HUES48 (cell line): ENCODE data around the gene FES.
"Not testable (repeated sequence)": the region's sequence is repeated elsewhere in the genome, so short reads cannot be mapped to it uniquely, and the experiment has no call there.

Source experiments
- H3K27ac ChIP-seq: one replicate; pipeline ENCODE4 v1.7.0; 2013; ENCODE audit warnings: low read depth, low read length, inconsistent platforms
- H3K27me3 ChIP-seq: 2 replicates; pipeline ENCODE4 v1.6.1; 2013; ENCODE audit warnings: mild to moderate bottlenecking, low read length; ENCODE audit not compliant: control insufficient read depth, insufficient read depth
- H3K36me3 ChIP-seq: 2 replicates; pipeline ENCODE4 v1.6.1; 2013; ENCODE audit warnings: low read length; ENCODE audit not compliant: control insufficient read depth, insufficient read depth
- H3K4me1 ChIP-seq: 2 replicates; pipeline ENCODE4 v1.6.1; 2013; ENCODE audit warnings: mild to moderate bottlenecking, low read length; ENCODE audit not compliant: control insufficient read depth, insufficient read depth
- H3K4me3 ChIP-seq: 2 replicates; pipeline ENCODE4 v1.5.1; 2013; ENCODE audit warnings: mild to moderate bottlenecking, low read depth, low read length
- H3K9ac ChIP-seq: 2 replicates; pipeline ENCODE4 v1.6.1; 2013; ENCODE audit warnings: mild to moderate bottlenecking, low read depth, low read length, moderate library complexity
- H3K9me3 ChIP-seq: 2 replicates; pipeline ENCODE4 v1.6.1; 2013; ENCODE audit warnings: low read length; ENCODE audit not compliant: control insufficient read depth, insufficient read depth

FES gene

DNA sequence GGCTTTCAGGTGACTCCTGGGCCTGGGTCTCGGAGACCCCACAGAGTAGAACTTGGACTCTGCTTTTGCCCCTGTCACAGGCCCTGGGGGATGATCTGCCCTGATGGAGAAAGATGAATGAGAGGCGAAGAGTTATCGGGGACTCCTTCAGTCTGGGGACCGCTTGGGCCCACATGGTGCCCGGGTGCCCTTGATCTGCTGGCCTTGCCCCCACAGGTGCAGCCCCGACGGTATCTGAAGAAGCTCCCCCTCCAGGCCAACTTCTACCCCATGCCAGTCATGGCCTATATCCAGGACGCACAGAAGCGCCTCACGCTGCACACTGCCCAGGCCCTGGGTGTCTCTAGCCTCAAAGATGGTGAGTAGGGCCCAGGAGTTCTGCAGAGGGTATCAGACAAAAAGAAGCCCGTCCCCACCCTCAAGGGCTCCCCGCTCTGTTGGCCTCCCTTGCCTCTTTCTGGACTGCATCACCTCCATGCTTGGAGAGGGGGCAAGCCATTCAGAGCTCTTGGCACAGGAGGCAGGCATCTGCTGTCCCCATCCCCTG, 29.2 kb downstream of the FES start:
- no peak overlapping the region for H3K27ac ChIP-seq
- peaks cover 36% of the 10 kb centered on the region for H3K36me3 ChIP-seq
- H3K4me1 ChIP-seq = no peaks in the 10 kb centered on the region
- no peaks in the 10 kb centered on the region for H3K9me3 ChIP-seq
- H3K9ac ChIP-seq = no peak overlapping the region
- H3K27me3 ChIP-seq = no peaks in the 10 kb centered on the region
- H3K4me3 ChIP-seq = no peak overlapping the region

DNA sequence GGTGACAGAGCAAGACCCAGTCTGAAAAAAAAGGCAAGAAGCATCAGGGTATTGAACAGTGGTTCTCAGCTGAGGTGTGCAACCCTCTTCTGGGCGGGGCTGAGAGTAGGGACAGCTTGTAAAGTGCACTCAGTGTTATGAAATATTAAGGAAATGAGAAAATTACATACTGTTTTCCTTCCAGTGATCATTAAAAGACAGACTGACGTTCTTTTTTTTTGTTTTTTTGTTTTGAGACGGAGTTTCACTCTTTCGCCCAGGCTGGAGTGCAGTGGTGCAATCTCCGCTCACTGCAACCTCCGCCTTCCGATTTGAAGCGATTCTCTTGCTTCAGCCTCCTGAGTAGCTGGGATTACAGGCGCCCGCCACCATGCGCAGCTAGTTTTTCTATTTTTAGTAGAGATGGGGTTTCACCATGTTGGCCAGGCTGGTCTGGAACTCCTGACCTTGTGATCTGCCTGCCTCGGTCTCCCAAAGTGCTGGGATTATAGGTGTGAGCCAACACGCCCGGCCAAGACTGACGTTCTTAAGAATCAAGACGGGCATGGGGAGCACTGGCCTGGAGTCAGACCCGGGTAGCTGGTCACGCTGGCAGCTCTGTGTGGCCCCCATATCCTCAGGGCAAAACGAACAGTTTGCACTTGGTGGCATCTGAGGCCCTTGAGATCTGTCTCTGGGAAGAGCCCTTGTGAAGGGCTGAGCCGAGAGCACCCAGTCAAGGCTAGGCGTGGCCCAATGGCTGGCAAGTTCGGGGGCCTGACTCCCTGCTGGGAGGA, 30.2 kb downstream of the FES start:
- H3K9ac ChIP-seq = no peak overlapping the region
- H3K4me3 ChIP-seq = no peak overlapping the region
- H3K27me3 ChIP-seq = no peaks in the 10 kb centered on the region
- peaks cover 37% of the 10 kb centered on the region for H3K36me3 ChIP-seq
- no peaks in the 10 kb centered on the region for H3K4me1 ChIP-seq
- H3K27ac ChIP-seq = no peak overlapping the region
- no peaks in the 10 kb centered on the region for H3K9me3 ChIP-seq

DNA sequence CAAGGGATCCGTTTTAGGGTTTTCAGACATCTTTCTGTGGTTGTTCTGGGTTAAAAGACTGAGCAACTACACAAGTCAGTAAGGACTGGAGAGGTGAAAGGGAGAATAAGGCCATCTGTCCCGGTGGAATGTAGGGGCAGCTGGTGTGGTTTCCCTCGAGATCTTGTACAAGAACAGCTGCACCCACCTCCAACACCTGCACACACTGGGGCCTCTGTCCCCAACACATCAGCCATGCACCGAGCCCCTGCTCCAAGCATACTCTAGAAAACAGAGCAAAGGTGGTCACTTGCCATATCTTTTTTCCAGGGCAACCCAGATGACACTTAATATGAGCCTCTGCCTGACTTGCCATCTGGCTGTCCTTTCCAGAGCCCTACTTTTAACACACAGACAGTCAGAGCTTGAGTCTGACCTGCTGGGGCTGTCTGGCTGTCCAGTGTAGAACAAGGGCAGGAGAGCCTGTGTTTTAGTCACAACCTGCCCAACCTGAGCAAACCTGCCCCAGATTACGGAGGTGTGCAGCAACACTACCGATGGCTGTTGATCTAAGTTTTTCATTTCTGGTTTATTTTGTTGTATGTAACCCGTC, 31.0 kb downstream of the FES start:
- no peaks in the 10 kb centered on the region for H3K9me3 ChIP-seq
- H3K4me3 ChIP-seq = no peak overlapping the region
- H3K36me3 ChIP-seq = peaks cover 38% of the 10 kb centered on the region
- no peaks in the 10 kb centered on the region for H3K27me3 ChIP-seq
- H3K4me1 ChIP-seq = no peaks in the 10 kb centered on the region
- no peak overlapping the region for H3K9ac ChIP-seq
- no peak overlapping the region for H3K27ac ChIP-seq

DNA sequence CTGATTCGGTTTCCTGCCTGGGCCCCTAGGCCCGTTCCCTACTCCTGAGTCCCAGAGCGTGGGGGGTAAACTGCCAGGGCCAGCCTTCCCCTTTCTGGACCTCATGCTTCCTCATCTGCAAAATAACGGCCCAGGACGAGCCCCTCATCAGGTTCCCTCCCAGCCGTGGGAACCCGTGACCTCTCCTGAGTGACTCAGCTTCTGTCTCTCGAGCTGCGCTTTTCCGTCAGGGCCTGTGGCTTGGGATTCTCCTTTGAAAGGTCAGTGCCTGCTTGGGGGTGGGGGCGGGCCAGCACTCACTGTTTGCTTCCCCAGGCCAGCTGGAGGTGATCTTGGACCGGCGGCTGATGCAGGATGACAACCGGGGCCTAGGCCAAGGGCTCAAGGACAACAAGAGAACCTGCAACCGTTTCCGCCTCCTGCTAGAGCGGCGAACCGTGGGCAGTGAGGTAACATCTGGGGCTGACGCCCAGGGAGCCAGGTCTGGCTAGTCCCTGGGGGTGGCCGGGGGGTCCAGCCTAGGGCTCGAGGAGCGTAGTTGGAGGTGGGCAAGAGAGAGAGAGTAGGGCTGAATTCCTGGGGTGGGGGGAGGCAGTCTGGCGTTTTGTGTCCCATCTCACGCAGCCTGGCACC, 31.6 kb downstream of the FES start:
- H3K9me3 ChIP-seq = no peaks in the 10 kb centered on the region
- peaks cover 39% of the 10 kb centered on the region for H3K36me3 ChIP-seq
- no peaks in the 10 kb centered on the region for H3K4me1 ChIP-seq
- no peaks in the 10 kb centered on the region for H3K27me3 ChIP-seq
- no peak overlapping the region for H3K27ac ChIP-seq
- no peak overlapping the region for H3K4me3 ChIP-seq
- H3K9ac ChIP-seq = no peak overlapping the region

DNA sequence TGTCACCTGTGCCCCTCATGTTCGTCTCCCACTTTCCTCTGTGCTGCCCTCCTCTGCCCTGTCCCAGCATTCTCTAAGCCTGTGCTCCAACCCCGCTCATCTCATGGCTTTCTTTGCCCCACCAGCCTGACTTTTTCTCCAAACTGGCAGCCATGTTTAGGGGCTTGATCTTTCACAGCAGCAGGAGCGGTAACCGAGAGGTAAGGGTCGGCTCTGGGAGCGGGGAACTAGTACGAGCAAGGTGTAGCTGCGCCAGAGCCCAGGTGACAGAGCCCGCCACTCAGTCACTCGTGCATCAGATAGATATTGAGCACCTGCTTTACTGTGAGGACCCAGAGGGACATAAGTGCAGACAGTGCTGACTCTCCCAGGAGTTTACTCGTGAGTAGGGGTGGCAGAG, 32.2 kb downstream of the FES start:
- no peak overlapping the region for H3K9ac ChIP-seq

DNA sequence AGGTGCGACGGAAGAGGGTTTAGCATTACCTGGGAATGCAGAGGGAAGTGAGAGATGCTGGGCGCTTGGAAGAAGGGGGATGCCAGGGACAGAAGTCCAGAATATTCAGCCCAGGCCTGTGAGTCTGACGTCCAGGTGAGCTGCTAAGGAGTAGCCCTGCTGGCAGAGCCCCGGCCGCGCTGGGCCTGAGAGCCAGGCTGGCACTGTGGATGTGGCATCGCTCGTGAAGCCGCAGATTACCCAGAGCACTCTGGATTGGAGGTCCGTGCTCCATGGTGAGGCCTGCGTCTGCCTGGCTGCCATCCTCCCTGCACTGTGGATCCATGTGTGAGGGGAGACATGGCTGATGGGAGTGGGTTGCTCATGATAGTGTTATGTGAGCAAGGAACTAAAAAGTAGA, 33.3 kb downstream of the FES start:
- peaks cover 29% of the 10 kb centered on the region for H3K36me3 ChIP-seq
- no peaks in the 10 kb centered on the region for H3K27me3 ChIP-seq
- no peaks in the 10 kb centered on the region for H3K9me3 ChIP-seq
- H3K4me1 ChIP-seq = no peaks in the 10 kb centered on the region
- H3K27ac ChIP-seq = no peak overlapping the region
- H3K4me3 ChIP-seq = no peak overlapping the region
- H3K9ac ChIP-seq = no peak overlapping the region

More for the DNA sequence above, 32.2 kb downstream of the FES start:
- Histone ChIP-seq H3K9me3 (no peaks in the 10 kb centered on the region), H3K27ac (no peak overlapping the region), H3K27me3 (no peaks in the 10 kb centered on the region), H3K4me3 (no peak overlapping the region), H3K4me1 (no peaks in the 10 kb centered on the region), H3K36me3 (peaks cover 37% of the 10 kb centered on the region)

DNA sequence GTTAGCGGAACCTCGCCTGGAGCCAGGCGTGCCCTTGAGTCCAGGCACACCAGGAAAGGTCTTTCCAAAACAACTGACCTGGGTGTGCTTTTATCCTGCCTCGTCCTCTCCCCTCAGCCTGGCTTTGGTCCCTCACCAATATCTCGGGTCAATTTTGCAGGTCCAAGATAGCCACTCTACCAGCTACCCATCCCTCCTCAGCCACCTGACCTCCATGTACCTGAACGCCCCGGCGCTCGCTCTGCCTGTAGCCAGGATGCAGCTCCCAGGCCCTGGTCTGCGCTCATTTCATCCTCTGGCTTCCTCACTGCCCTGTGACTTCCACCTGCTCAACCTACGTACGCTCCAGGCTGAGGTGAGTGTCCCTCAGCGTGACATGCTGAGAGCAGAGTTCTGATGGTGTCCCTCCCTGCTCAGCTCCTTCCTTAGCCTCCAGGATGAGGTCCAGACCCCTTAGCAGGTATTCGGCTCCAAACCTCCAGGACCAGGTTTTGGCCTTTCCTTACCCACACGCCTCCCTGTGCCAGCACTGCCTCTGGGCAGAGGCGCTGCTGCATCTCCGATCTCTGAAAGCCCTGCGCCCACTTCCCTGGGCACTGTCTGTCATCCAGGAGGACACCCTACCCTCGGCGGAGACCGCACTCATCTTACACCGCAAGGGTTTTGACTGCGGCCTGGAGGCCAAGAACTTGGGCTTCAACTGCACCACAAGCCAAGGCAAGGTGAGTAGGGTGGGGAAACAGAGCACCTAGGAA, 33.9 kb downstream of the FES start:
- Histone ChIP-seq H3K4me1 (no peaks in the 10 kb centered on the region), H3K4me3 (no peak overlapping the region), H3K9me3 (no peaks in the 10 kb centered on the region), H3K9ac (no peak overlapping the region), H3K27me3 (no peaks in the 10 kb centered on the region), H3K36me3 (peaks cover 29% of the 10 kb centered on the region), H3K27ac (no peak overlapping the region)

DNA sequence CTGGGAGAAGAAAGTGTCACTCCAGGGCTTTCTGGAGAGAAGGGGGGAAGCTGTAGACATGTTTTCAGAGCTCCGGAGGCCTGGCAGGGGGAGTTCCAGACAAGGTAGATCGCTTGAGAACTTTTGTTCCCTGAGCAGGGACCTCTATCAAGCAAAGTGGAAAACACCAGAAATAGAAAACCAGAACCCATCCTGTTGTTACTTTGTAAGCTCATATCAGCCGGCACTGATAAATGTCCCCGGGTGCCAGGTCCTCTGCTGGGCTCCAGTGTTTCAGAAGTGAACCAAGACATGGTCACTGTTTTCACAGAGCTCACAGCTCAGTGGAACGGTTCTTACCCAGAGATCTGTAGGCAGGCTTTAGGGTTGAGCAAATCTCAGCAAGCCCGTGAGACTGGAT, 34.5 kb downstream of the FES start:
- Histone ChIP-seq H3K4me3 (no peak overlapping the region), H3K27ac (no peak overlapping the region), H3K36me3 (peaks cover 23% of the 10 kb centered on the region), H3K27me3 (no peaks in the 10 kb centered on the region), H3K4me1 (no peaks in the 10 kb centered on the region), H3K9me3 (no peaks in the 10 kb centered on the region), H3K9ac (no peak overlapping the region)

DNA sequence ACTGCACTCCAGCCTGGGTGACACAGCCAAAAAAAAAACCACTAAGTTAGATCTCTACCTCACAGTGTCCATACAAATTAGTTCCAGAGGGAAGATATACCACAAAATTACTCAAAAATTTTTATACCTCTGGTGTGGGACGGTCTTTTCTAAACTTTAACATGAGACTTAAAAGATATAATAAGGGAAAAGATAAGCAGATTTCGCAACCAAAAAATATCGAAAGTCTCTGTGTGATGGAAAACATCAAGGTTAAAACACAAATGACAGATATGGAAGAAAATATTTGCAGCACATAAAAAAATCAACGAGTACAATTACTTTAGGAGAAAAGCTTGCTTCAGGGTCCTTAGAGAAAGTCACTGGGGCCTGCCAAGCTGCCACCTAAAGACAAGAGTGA, 37.6 kb downstream of the FES start:
- Histone ChIP-seq H3K9me3 (no peaks in the 10 kb centered on the region), H3K9ac (no peak overlapping the region), H3K27me3 (no peaks in the 10 kb centered on the region), H3K27ac (no peak overlapping the region), H3K36me3 (peaks cover 17% of the 10 kb centered on the region), H3K4me3 (no peak overlapping the region), H3K4me1 (no peaks in the 10 kb centered on the region)

DNA sequence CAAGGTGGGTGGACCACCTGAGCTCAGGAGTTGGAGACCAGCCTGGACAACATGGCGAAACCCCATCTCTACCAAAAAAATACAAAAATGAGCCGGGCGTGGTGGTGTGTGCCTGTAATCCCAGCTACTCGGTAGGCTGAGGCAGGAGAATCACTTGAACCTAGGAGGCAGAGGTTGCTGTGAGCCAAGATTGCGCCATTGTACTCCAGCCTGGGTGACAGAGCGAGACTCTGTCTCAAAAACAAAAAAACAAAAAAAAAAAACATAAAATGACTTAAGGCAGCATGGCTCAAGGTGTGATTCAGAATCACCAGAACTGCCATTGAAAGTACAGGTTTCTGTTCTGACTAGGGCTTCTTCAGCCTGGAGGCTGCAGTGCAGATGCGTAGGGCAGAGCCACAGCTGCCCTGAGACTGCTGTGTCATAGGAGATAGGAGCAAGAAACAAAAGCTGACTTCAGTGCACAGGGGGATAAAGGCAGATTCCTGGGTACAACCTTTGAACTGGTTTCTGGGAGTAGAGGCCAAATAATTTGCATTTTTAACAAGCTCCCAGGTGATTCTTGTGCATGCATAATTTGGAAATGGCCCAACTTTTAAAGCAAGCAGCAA, 38.5 kb downstream of the FES start:
- peaks cover 15% of the 10 kb centered on the region for H3K36me3 ChIP-seq
- H3K9ac ChIP-seq, H3K9me3 ChIP-seq, H3K4me3 ChIP-seq, H3K4me1 ChIP-seq, H3K27ac ChIP-seq, H3K27me3 ChIP-seq: not testable (repeated sequence)
